Natural killer cell (primary cell): Measurements from ENCODE around the gene PRPF18. TPM values are rescaled to one million over a fixed set of nuclear protein-coding genes. Genes with fewer than 3 reads are reported as not detected.

ENCODE experiments used
- ATAC-seq, 3 donors: fragments of 150-1000 bp in 2 of 3; fragments of 200-7000 bp in 1 of 3; cut with Tn5 transposase; 1 replicate in 1 of 3; 2 replicates in 2 of 3; pipeline ENCODE4 v1.10.0; 2021; ENCODE audit warnings: mild to moderate bottlenecking in 2 of 3, moderate library complexity in 2 of 3
- DNase-seq, 2 donors: peaks; one replicate each; pipeline versions ENCODE4 v3.0.0 to v3.0.0-alpha.2; 2013 to 2021; ENCODE audit warnings: mixed read lengths in 1 of 2
- H3K27ac ChIP-seq: one replicate; pipeline ENCODE4 v1.5.1; 2013; ENCODE audit warnings: mild to moderate bottlenecking, low read length
- H3K27me3 ChIP-seq: one replicate; pipeline ENCODE4 v1.6.1; 2013; ENCODE audit warnings: low read length; ENCODE audit not compliant: control insufficient read depth, insufficient read depth
- H3K36me3 ChIP-seq: one replicate; pipeline ENCODE4 v1.6.1; 2013; ENCODE audit warnings: low read length; ENCODE audit not compliant: control insufficient read depth, insufficient read depth
- H3K4me1 ChIP-seq: one replicate; pipeline ENCODE4 v1.6.1; 2013; ENCODE audit warnings: low read length; ENCODE audit not compliant: control insufficient read depth, insufficient read depth
- H3K4me3 ChIP-seq: one replicate; pipeline ENCODE4 v1.5.1; 2013; ENCODE audit warnings: low read length
- H3K9me3 ChIP-seq: one replicate; pipeline ENCODE4 v1.6.1; 2013; ENCODE audit warnings: low read length; ENCODE audit not compliant: control insufficient read depth, insufficient read depth
- H3K27ac Mint-ChIP-seq, 2 donors: one replicate each; pipeline ENCODE4 v1.8.0; 2022; ENCODE audit warnings: mild to moderate bottlenecking in 2 of 2, mixed read lengths in 2 of 2, moderate library complexity in 1 of 2
- H3K27me3 Mint-ChIP-seq, 2 donors: one replicate each; pipeline ENCODE4 v1.8.0; 2022; ENCODE audit warnings: low read depth in 2 of 2, mixed read lengths in 2 of 2
- H3K36me3 Mint-ChIP-seq: one replicate; pipeline ENCODE4 v1.8.0; 2022; ENCODE audit warnings: mixed read lengths
- H3K4me1 Mint-ChIP-seq, 2 donors: one replicate each; pipeline ENCODE4 v1.8.0; 2022; ENCODE audit warnings: mixed read lengths in 2 of 2
- H3K4me3 Mint-ChIP-seq: one replicate; pipeline ENCODE4 v1.8.0; 2022; ENCODE audit warnings: mild to moderate bottlenecking, moderate library complexity, mixed read lengths
- H3K9me3 Mint-ChIP-seq, 2 donors: one replicate each; pipeline ENCODE4 v1.8.0; 2022; ENCODE audit warnings: mixed read lengths in 2 of 2
- CTCF ChIP-seq: fragments of 200-600 bp; IDR thresholded peaks from one replicate; pipeline ENCODE4 v1.8.0; 2022; ENCODE audit warnings: antibody characterized with exemption
- WGBS: methylation state at CpG from one replicate; pipeline ENCODE4 v1.1.7; 2013; ENCODE audit warnings: missing lambda C conversion rate; ENCODE audit not compliant: insufficient coverage; 5-methylcytosine and 5-hydroxymethylcytosine counted together
- intact Hi-C: fragments of 100-400 bp; cut with micrococcal nuclease; formaldehyde crosslinking; loops from one replicate; pipeline ENCODE4 v1.14.2; 2022
- total RNA-seq, 4 donors: library from RNA; stranded (reverse); fragments of 120-200 nt in 1 of 4; gene quantifications; one replicate each; pipeline versions ENCODE4 v1.2.3 to v1.2.4, GENCODE V29; 2013 to 2022

Gene PRPF18
- total RNA-seq, 3 donors from 2014 or later (not counting 1 experiment from before 2014, with no cell fraction given): 29.5 to 39.3 (median 35.1) TPM

GRCh38 chr10:13643016-13643415, 56.3 kb downstream of the PRPF18 start:
- H3K27ac Mint-ChIP-seq: no peak overlapping the region
- intact Hi-C loops: no loop called here
- no peaks in the 10 kb centered on the region for H3K27me3 Mint-ChIP-seq

GRCh38 chr10:13644866-13645265, 58.1 kb downstream of the PRPF18 start:
- Mint-ChIP-seq H3K27me3 (no peaks in the 10 kb centered on the region), H3K4me3 (no peak overlapping the region), H3K4me1 (no peaks in the 10 kb centered on the region), H3K27ac (no peak overlapping the region), H3K9me3 (peaks cover 7 to 12% of the 10 kb centered on the region in 2 donors), H3K36me3 (peaks cover 35% of the 10 kb centered on the region)
- Histone ChIP-seq H3K4me1 (no peaks in the 10 kb centered on the region), H3K9me3 (peaks cover 15% of the 10 kb centered on the region), H3K4me3 (no peak overlapping the region), H3K36me3 (peaks cover 8% of the 10 kb centered on the region), H3K27me3 (no peaks in the 10 kb centered on the region), H3K27ac (no peak overlapping the region)
- intact Hi-C loops: no loop called here
- 97% methylated on average over 9 of the region's 9 CpGs for WGBS
- TF ChIP-seq CTCF: no peak
- ATAC-seq (no peak), DNase-seq (no peak)

More at GRCh38 chr10:13643016-13643415, 56.3 kb downstream of the PRPF18 start:
- Histone ChIP-seq H3K27ac (no peak overlapping the region), H3K4me1 (no peaks in the 10 kb centered on the region), H3K9me3 (peaks cover 15% of the 10 kb centered on the region), H3K36me3 (peaks cover 13% of the 10 kb centered on the region), H3K4me3 (no peak overlapping the region), H3K27me3 (no peaks in the 10 kb centered on the region)
- peaks cover 46% of the 10 kb centered on the region for H3K36me3 Mint-ChIP-seq
- 78% methylated on average over 5 of the region's 7 CpGs for WGBS
- no peak for TF ChIP-seq CTCF
- peaks cover 7 to 12% of the 10 kb centered on the region in 2 donors for H3K9me3 Mint-ChIP-seq
- ATAC-seq (no peak), DNase-seq (no peak)
- no peaks in the 10 kb centered on the region for H3K4me1 Mint-ChIP-seq
- no peak overlapping the region for H3K4me3 Mint-ChIP-seq

- H3K27me3 Mint-ChIP-seq: no peaks in the 10 kb centered on the region
- H3K4me1 Mint-ChIP-seq: no peaks in the 10 kb centered on the region
- H3K9me3 Mint-ChIP-seq: no peaks in the 10 kb centered on the region
- no peaks in the 10 kb centered on the region for H3K4me1 ChIP-seq
- intact Hi-C loops: no loop called here
- peak in 1 of 2 donors; percentile 19 for DNase-seq
- no peak overlapping the region for H3K27ac Mint-ChIP-seq
- no peaks in the 10 kb centered on the region for H3K9me3 ChIP-seq
- no peak for ATAC-seq
- H3K4me3 Mint-ChIP-seq: no peak overlapping the region
- peaks cover 8% of the 10 kb centered on the region for H3K36me3 Mint-ChIP-seq
- TF ChIP-seq CTCF: no peak
- H3K27ac ChIP-seq: no peak overlapping the region
- no peak overlapping the region for H3K4me3 ChIP-seq
- H3K27me3 ChIP-seq: no peaks in the 10 kb centered on the region
- 83% methylated on average over 11 of the region's 12 CpGs for WGBS
- H3K36me3 ChIP-seq: peaks cover 6% of the 10 kb centered on the region
Measured at GRCh38 chr10:13648425-13648824, 61.7 kb downstream of the PRPF18 start.

GRCh38 chr10:13649844-13650520, 63.2 kb downstream of the PRPF18 start:
- H3K4me1 ChIP-seq: no peaks in the 10 kb centered on the region
- peaks cover 8% of the 10 kb centered on the region for H3K36me3 Mint-ChIP-seq
- H3K9me3 Mint-ChIP-seq: no peaks in the 10 kb centered on the region
- DNase-seq (no peak), ATAC-seq (no peak)
- H3K27ac ChIP-seq: no peak overlapping the region
- H3K27me3 Mint-ChIP-seq: no peaks in the 10 kb centered on the region
- no peak overlapping the region for H3K27ac Mint-ChIP-seq
- intact Hi-C loops: no loop called here
- no peaks in the 10 kb centered on the region for H3K4me1 Mint-ChIP-seq
- H3K4me3 Mint-ChIP-seq: no peak overlapping the region
- H3K4me3 ChIP-seq: no peak overlapping the region
- peaks cover 6% of the 10 kb centered on the region for H3K36me3 ChIP-seq
- H3K27me3 ChIP-seq: no peaks in the 10 kb centered on the region
- WGBS: 73% methylated on average over 3 of the region's 5 CpGs
- TF ChIP-seq CTCF: no peak
- no peaks in the 10 kb centered on the region for H3K9me3 ChIP-seq
